HG03520 (cell line): ENCODE results near the gene SH3BP1.

ENCODE experiments used
- ATAC-seq: cut with Tn5 transposase; IDR thresholded peaks from one replicate; pipeline ENCODE4 v1.9.1; 2021; ENCODE audit warnings: mild to moderate bottlenecking, moderate library complexity; ENCODE audit not compliant: unreplicated experiment

SH3BP1 gene

GRCh38 chr22:37616201-37617083, 23.0 kb upstream of the SH3BP1 start:
- no peak for ATAC-seq

GRCh38 chr22:37617431-37617830, 22.0 kb upstream of the SH3BP1 start:
- ATAC-seq, result no peak

- ATAC-seq, result no peak
Observed at GRCh38 chr22:37618072-37618656, 21.3 kb upstream of the SH3BP1 start.

GRCh38 chr22:37618674-37619073, 20.8 kb upstream of the SH3BP1 start:
- ATAC-seq, result no peak

- ATAC-seq, result no peak
Observed at GRCh38 chr22:37619991-37620390, 19.5 kb upstream of the SH3BP1 start.

- ATAC-seq, result no peak
Observed at GRCh38 chr22:37621352-37621860, 18.1 kb upstream of the SH3BP1 start.

- no peak for ATAC-seq
Observed at GRCh38 chr22:37623075-37624016, 16.1 kb upstream of the SH3BP1 start.

- no peak for ATAC-seq
Observed at GRCh38 chr22:37624017-37624365, 15.5 kb upstream of the SH3BP1 start.

- no peak for ATAC-seq
Observed at GRCh38 chr22:37624876-37625275, 14.6 kb upstream of the SH3BP1 start.

GRCh38 chr22:37625737-37626136, 13.7 kb upstream of the SH3BP1 start:
- ATAC-seq, result no peak

- ATAC-seq, result no peak
Observed at GRCh38 chr22:37626144-37626543, 13.3 kb upstream of the SH3BP1 start.

GRCh38 chr22:37626556-37627075, 12.9 kb upstream of the SH3BP1 start:
- no peak for ATAC-seq

GRCh38 chr22:37627121-37627520, 12.3 kb upstream of the SH3BP1 start:
- no peak for ATAC-seq

- ATAC-seq, result no peak
Observed at GRCh38 chr22:37627545-37627944, 11.9 kb upstream of the SH3BP1 start.

- ATAC-seq, result no peak
Observed at GRCh38 chr22:37628830-37629229, 10.6 kb upstream of the SH3BP1 start.

GRCh38 chr22:37629928-37630327, 9.5 kb upstream of the SH3BP1 start:
- ATAC-seq, result no peak

- ATAC-seq, result no peak
Observed at GRCh38 chr22:37630839-37631435, 8.5 kb upstream of the SH3BP1 start.

GRCh38 chr22:37631448-37632173, 7.9 kb upstream of the SH3BP1 start:
- no peak for ATAC-seq

- ATAC-seq, result peak; percentile 4
Observed at GRCh38 chr22:37632174-37633088, 7.0 kb upstream of the SH3BP1 start.
